ENCODE results near the gene PAX3. TPM values are rescaled to one million over a fixed set of nuclear protein-coding genes. Genes with fewer than 3 reads are reported as not detected.

PAX3 gene
- total and polyA plus RNA-seq, 4 donors = 0.60 TPM; not detected in 3

- Histone ChIP-seq H3K4me1 (ENCODE audit: control insufficient read depth in 1 of 2, insufficient read depth in 2 of 2, low read length in 2 of 2) (no peaks in the 10 kb centered on the region), H3K9me3 (ENCODE audit: control insufficient read depth, low read length) (peaks cover 2% of the 10 kb centered on the region), H3K4me3 (ENCODE audit: low read length in 2 of 2) (no peak overlapping the region), H3K36me3 (ENCODE audit: control insufficient read depth in 1 of 2, insufficient read depth in 2 of 2, low read length in 1 of 2) (no peaks in the 10 kb centered on the region), H3K27me3 (ENCODE audit: control insufficient read depth in 1 of 2, insufficient read depth in 2 of 2, low read length in 1 of 2) (peaks cover 0 to 2% of the 10 kb centered on the region in 2 donors), H3K27ac (ENCODE audit: low read depth in 1 of 2, low read length in 2 of 2) (no peak overlapping the region)
- WGBS, 2 donors = 24 to 33% methylated on average over 4 of the region's 4 CpGs
- no peak for DNase-seq
- intact Hi-C loops (cut with DNase I) = no loop called here
- ATAC-seq (ENCODE audit: low FRiP score) = no peak
These were observed 10.8 kb downstream of the PAX3 start for GRCh38 chr2:222287862-222288479.

DNA sequence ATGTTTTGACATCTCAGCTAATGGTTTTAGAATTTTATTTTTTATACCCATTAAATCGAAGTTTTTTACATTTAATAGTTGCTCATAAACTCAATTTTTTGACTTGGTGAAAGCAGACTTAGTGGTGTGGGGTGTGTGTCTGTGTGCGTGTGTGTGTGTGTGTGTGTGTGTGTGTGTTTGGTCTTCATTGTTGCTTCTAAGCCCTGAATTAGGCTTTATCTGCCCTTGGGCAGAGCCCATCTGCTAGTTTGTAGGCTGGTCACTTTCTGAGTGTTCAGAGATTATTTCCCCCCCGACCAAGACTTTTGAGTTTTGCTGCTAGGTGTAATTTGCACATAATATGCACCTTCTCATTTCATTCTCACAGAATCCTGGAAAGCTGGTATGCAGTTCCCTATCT, 14.3 kb downstream of the PAX3 start:
- H3K4me3 ChIP-seq (ENCODE audit: low read length in 2 of 2) = no peak overlapping the region
- 48 to 54% methylated on average over 3 of the region's 3 CpGs for WGBS, 2 donors
- intact Hi-C loops (cut with DNase I) = no loop called here
- ATAC-seq (ENCODE audit: low FRiP score) = no peak
- H3K36me3 ChIP-seq (ENCODE audit: control insufficient read depth in 1 of 2, insufficient read depth in 2 of 2, low read length in 1 of 2) = no peaks in the 10 kb centered on the region
- no peaks in the 10 kb centered on the region for H3K4me1 ChIP-seq (ENCODE audit: control insufficient read depth in 1 of 2, insufficient read depth in 2 of 2, low read length in 2 of 2)
- peaks cover 0 to 2% of the 10 kb centered on the region in 2 donors for H3K27me3 ChIP-seq (ENCODE audit: control insufficient read depth in 1 of 2, insufficient read depth in 2 of 2, low read length in 1 of 2)
- DNase-seq = no peak
- H3K27ac ChIP-seq (ENCODE audit: low read depth in 1 of 2, low read length in 2 of 2) = no peak overlapping the region
- H3K9me3 ChIP-seq (ENCODE audit: control insufficient read depth, low read length) = peaks cover 2% of the 10 kb centered on the region

- Histone ChIP-seq H3K27me3 (ENCODE audit: control insufficient read depth in 1 of 2, insufficient read depth in 2 of 2, low read length in 1 of 2) (peaks cover 0 to 2% of the 10 kb centered on the region in 2 donors), H3K9me3 (ENCODE audit: control insufficient read depth, low read length) (peaks cover 2% of the 10 kb centered on the region), H3K36me3 (ENCODE audit: control insufficient read depth in 1 of 2, insufficient read depth in 2 of 2, low read length in 1 of 2) (no peaks in the 10 kb centered on the region), H3K4me3 (ENCODE audit: low read length in 2 of 2) (no peak overlapping the region), H3K4me1 (ENCODE audit: control insufficient read depth in 1 of 2, insufficient read depth in 2 of 2, low read length in 2 of 2) (no peaks in the 10 kb centered on the region), H3K27ac (ENCODE audit: low read depth in 1 of 2, low read length in 2 of 2) (no peak overlapping the region)
- no peak for ATAC-seq (ENCODE audit: low FRiP score)
- no peak for DNase-seq
- WGBS, 2 donors = 14 to 21% methylated on average over 8 of the region's 8 CpGs
- intact Hi-C loops (cut with DNase I) = no loop called here
These were observed 15.2 kb downstream of the PAX3 start for GRCh38 chr2:222283634-222284033.

DNA sequence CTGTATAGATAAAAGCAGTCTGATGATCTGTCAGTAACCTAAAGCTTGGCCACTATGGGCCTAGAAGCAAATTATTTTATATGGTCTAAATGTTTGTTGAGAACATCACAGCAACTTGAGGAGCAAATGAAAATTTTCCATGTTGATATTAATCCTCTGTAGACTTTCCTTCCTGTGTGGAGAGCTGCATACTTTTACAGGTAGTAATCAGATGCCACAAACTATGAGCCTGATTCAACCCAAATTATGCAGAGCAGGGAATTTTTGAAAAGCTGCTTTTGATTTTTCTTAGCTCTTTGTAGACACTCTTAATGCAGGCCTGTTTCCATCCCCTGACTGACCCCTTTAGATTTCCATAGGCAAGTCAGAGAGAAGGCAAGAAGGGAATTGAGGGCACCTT, 17.3 kb downstream of the PAX3 start:
- H3K27ac ChIP-seq (ENCODE audit: low read depth in 1 of 2, low read length in 2 of 2) = no peak overlapping the region
- DNase-seq (no peak), ATAC-seq (ENCODE audit: low FRiP score) (no peak)
- H3K36me3 ChIP-seq (ENCODE audit: control insufficient read depth in 1 of 2, insufficient read depth in 2 of 2, low read length in 1 of 2) = no peaks in the 10 kb centered on the region
- no peak overlapping the region for H3K4me3 ChIP-seq (ENCODE audit: low read length in 2 of 2)
- peaks cover 4% of the 10 kb centered on the region for H3K9me3 ChIP-seq (ENCODE audit: control insufficient read depth, low read length)
- intact Hi-C loops (cut with DNase I) = no loop called here
- no peaks in the 10 kb centered on the region for H3K4me1 ChIP-seq (ENCODE audit: control insufficient read depth in 1 of 2, insufficient read depth in 2 of 2, low read length in 2 of 2)
- peaks cover 0 to 5% of the 10 kb centered on the region in 2 donors for H3K27me3 ChIP-seq (ENCODE audit: control insufficient read depth in 1 of 2, insufficient read depth in 2 of 2, low read length in 1 of 2)

DNA sequence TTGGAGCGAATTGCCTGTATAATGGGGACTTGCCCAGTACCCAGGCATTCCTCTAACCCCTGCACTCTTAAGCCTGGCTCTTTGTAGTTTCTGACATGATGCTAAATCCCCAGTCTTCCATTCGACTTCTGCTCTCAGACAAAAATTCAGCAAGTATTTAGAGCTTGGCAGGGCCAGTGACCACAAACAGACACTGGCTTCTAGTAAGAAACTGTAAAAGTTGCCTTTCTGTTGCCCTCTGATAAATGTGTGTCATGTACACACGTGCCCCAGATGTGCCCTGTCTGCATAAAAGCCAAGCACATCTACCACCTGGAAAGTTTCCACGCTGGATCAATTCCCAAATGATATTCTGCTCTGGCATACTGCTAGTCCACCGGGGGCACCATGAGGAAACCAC, 18.0 kb downstream of the PAX3 start:
- Histone ChIP-seq H3K9me3 (ENCODE audit: control insufficient read depth, low read length) (peaks cover 4% of the 10 kb centered on the region), H3K27ac (ENCODE audit: low read depth in 1 of 2, low read length in 2 of 2) (no peak overlapping the region), H3K4me1 (ENCODE audit: control insufficient read depth in 1 of 2, insufficient read depth in 2 of 2, low read length in 2 of 2) (no peaks in the 10 kb centered on the region), H3K4me3 (ENCODE audit: low read length in 2 of 2) (no peak overlapping the region), H3K36me3 (ENCODE audit: control insufficient read depth in 1 of 2, insufficient read depth in 2 of 2, low read length in 1 of 2) (no peaks in the 10 kb centered on the region), H3K27me3 (ENCODE audit: control insufficient read depth in 1 of 2, insufficient read depth in 2 of 2, low read length in 1 of 2) (peaks cover 0 to 5% of the 10 kb centered on the region in 2 donors)
- ATAC-seq (ENCODE audit: low FRiP score) = no peak
- WGBS, 2 donors = 61 to 69% methylated on average over 5 of the region's 5 CpGs
- intact Hi-C loops (cut with DNase I) = no loop called here
- no peak for DNase-seq

DNA sequence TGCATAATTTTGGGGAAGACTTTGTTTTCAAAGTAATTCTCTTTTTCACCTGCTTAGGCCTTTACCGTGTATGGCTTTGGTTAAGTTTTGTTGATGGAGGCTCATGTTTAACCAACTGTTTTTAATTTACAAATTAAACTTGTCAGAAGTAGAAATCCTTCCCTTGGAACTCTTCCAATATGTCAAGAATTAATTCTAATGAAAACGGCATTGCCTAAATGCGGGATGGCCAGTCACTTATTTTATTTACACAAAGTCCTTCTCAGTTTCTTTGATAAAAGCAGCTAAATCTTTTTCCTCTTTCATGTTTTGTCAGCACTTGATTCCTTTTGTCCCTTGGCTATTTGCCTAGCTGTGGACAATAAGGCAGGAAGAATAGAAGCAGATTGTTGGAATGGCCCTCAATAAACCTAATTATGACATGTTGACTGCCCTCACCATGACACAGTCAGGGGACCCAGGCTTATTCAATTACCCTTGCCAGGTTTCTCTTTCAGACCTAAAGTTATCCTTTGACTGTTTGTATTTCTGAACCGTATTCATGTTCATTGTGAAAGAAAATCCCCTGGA, 26.3 kb downstream of the PAX3 start:
- H3K4me1 ChIP-seq (ENCODE audit: control insufficient read depth in 1 of 2, insufficient read depth in 2 of 2, low read length in 2 of 2) = no peaks in the 10 kb centered on the region
- H3K27me3 ChIP-seq (ENCODE audit: control insufficient read depth in 1 of 2, insufficient read depth in 2 of 2, low read length in 1 of 2) = no peaks in the 10 kb centered on the region
- no peak for ATAC-seq (ENCODE audit: low FRiP score)
- no peak overlapping the region for H3K4me3 ChIP-seq (ENCODE audit: low read length in 2 of 2)
- H3K27ac ChIP-seq (ENCODE audit: low read depth in 1 of 2, low read length in 2 of 2) = no peak overlapping the region
- DNase-seq = no peak
- H3K36me3 ChIP-seq (ENCODE audit: control insufficient read depth in 1 of 2, insufficient read depth in 2 of 2, low read length in 1 of 2) = no peaks in the 10 kb centered on the region
- WGBS, 2 donors = 40 to 56% methylated on average over 4 of the region's 4 CpGs
- peaks cover 2% of the 10 kb centered on the region for H3K9me3 ChIP-seq (ENCODE audit: control insufficient read depth, low read length)
- intact Hi-C loops (cut with DNase I) = no loop called here

DNA sequence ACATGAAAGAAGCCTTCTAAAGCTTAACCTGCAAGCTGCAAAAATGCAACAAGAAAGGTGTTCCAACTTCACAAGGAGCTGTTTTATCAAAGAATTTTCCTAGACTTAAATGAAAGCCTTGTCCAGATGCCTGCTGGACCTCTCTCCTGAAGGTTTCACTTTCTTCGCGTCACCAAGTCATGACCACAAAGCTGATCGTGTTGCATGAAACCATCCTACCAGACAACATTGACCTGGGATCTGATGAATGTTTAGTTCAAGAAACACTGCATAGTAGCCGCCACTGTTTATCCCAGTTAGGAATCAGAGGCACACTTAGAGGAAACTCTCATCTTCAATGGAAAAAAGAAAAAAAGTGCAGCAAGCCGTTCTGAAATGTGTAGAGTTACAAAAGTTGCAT, 26.9 kb downstream of the PAX3 start:
- DNase-seq (no peak), ATAC-seq (ENCODE audit: low FRiP score) (no peak)
- Histone ChIP-seq H3K4me1 (ENCODE audit: control insufficient read depth in 1 of 2, insufficient read depth in 2 of 2, low read length in 2 of 2) (no peaks in the 10 kb centered on the region), H3K27ac (ENCODE audit: low read depth in 1 of 2, low read length in 2 of 2) (no peak overlapping the region), H3K27me3 (ENCODE audit: control insufficient read depth in 1 of 2, insufficient read depth in 2 of 2, low read length in 1 of 2) (no peaks in the 10 kb centered on the region), H3K36me3 (ENCODE audit: control insufficient read depth in 1 of 2, insufficient read depth in 2 of 2, low read length in 1 of 2) (no peaks in the 10 kb centered on the region), H3K9me3 (ENCODE audit: control insufficient read depth, low read length) (peaks cover 2% of the 10 kb centered on the region), H3K4me3 (ENCODE audit: low read length in 2 of 2) (no peak overlapping the region)
- 72 to 75% methylated on average over 5 of the region's 5 CpGs for WGBS, 2 donors
- intact Hi-C loops (cut with DNase I) = no loop called here

GRCh38 chr2:222270396-222270795, 28.4 kb downstream of the PAX3 start:
- intact Hi-C loops (cut with DNase I) = no loop called here
- H3K27me3 ChIP-seq (ENCODE audit: control insufficient read depth in 1 of 2, insufficient read depth in 2 of 2, low read length in 1 of 2) = no peaks in the 10 kb centered on the region
- H3K36me3 ChIP-seq (ENCODE audit: control insufficient read depth in 1 of 2, insufficient read depth in 2 of 2, low read length in 1 of 2) = no peaks in the 10 kb centered on the region
- H3K27ac ChIP-seq (ENCODE audit: low read depth in 1 of 2, low read length in 2 of 2) = no peak overlapping the region
- 79 to 81% methylated on average over 3 of the region's 3 CpGs for WGBS, 2 donors
- H3K4me1 ChIP-seq (ENCODE audit: control insufficient read depth in 1 of 2, insufficient read depth in 2 of 2, low read length in 2 of 2) = no peaks in the 10 kb centered on the region
- DNase-seq (no peak), ATAC-seq (ENCODE audit: low FRiP score) (no peak)
- peaks cover 2% of the 10 kb centered on the region for H3K9me3 ChIP-seq (ENCODE audit: control insufficient read depth, low read length)
- no peak overlapping the region for H3K4me3 ChIP-seq (ENCODE audit: low read length in 2 of 2)

DNA sequence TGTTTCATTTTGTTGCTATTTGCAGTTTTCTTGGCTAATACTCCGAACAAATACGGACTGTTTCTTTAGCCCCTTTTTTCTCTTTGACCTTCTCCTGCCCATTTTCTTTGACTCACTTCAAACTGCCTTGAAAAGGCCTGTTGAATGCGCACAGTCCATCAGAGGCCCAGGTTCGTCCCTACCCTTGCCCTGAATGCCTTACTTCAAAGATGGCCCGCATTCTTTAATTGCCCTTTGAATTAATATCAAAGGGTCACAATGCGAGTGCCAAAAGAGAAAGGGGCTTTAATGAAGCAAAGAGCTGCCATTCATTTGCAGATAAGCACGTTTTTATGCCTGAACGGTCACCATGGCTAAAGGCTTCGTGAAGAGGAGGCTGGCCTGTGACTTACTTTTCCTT, 29.7 kb downstream of the PAX3 start:
- intact Hi-C loops (cut with DNase I) = no loop called here
- 41 to 53% methylated on average over 9 of the region's 9 CpGs for WGBS, 2 donors
- Histone ChIP-seq H3K36me3 (ENCODE audit: control insufficient read depth in 1 of 2, insufficient read depth in 2 of 2, low read length in 1 of 2) (no peaks in the 10 kb centered on the region), H3K27me3 (ENCODE audit: control insufficient read depth in 1 of 2, insufficient read depth in 2 of 2, low read length in 1 of 2) (no peaks in the 10 kb centered on the region), H3K4me1 (ENCODE audit: control insufficient read depth in 1 of 2, insufficient read depth in 2 of 2, low read length in 2 of 2) (no peaks in the 10 kb centered on the region), H3K9me3 (ENCODE audit: control insufficient read depth, low read length) (peaks cover 2% of the 10 kb centered on the region), H3K4me3 (ENCODE audit: low read length in 2 of 2) (no peak overlapping the region), H3K27ac (ENCODE audit: low read depth in 1 of 2, low read length in 2 of 2) (no peak overlapping the region)
- no peak for DNase-seq
- no peak for ATAC-seq (ENCODE audit: low FRiP score)
